Adrenal gland (tissue), 12 donors: Measurements from ENCODE around the gene AADACL4. TPM values are rescaled to one million over a fixed set of nuclear protein-coding genes. Genes with fewer than 3 reads are reported as not detected.
A peak's percentile ranks its signal among the peaks of the same experiment; 100 is the strongest.

Experiments
- DNase-seq, 7 donors: peaks; one replicate each; pipeline ENCODE4 v3.0.0-alpha.2; 2019 to 2020
- H3K27ac ChIP-seq, 5 donors: fragments of 200-600 bp; sonication (generic) in 4 of 5; 1 replicate in 3 of 5; 2 replicates in 2 of 5; pipeline versions ENCODE4 v1.5.1 to v1.8.0; 2016 to 2020; ENCODE audit warnings: mild to moderate bottlenecking in 1 of 5
- H3K27me3 ChIP-seq: fragments of 200-600 bp; 2 replicates; pipeline ENCODE4 v1.8.0; 2021
- H3K36me3 ChIP-seq, 2 donors: fragments of 200-600 bp; replicated peaks in 1 of 2; 1 replicate in 1 of 2; 2 replicates in 1 of 2; pipeline versions ENCODE4 v1.5.1 to v1.8.0; 2018 to 2022
- H3K4me1 ChIP-seq, 2 donors: fragments of 200-600 bp; replicated peaks in 1 of 2; 1 replicate in 1 of 2; 2 replicates in 1 of 2; pipeline versions ENCODE4 v1.5.1 to v1.8.0; 2018 to 2021
- H3K4me3 ChIP-seq, 4 donors: fragments of 200-600 bp; sonication (generic) in 3 of 4; one replicate each; pipeline ENCODE4 v1.5.1; 2016 to 2018
- H3K9me3 ChIP-seq, 3 donors: fragments of 200-600 bp; sonication (generic) in 1 of 3; replicated peaks in 1 of 3; 1 replicate in 2 of 3; 2 replicates in 1 of 3; pipeline versions ENCODE4 v1.5.1 to v1.8.0; 2016 to 2021
- CTCF ChIP-seq, 6 experiments: fragments of 450-650 bp in 4 of 6; fragments of 200-600 bp in 2 of 6; sonication (generic) in 1 of 6; IDR thresholded peaks; 1 replicate in 5 of 6; 2 replicates in 1 of 6; pipeline versions ENCODE4 v1.5.1 to v1.8.0; 2016 to 2021; ENCODE audit warnings: antibody characterized with exemption in 6 of 6, mild to moderate bottlenecking in 2 of 6, moderate library complexity in 1 of 6
- POLR2A ChIP-seq, 2 donors: fragments of 450-650 bp; IDR thresholded peaks; one replicate each; pipeline ENCODE4 v1.6.1; 2017; ENCODE audit warnings: antibody characterized with exemption in 2 of 2, mild to moderate bottlenecking in 2 of 2, moderate library complexity in 1 of 2
- WGBS, 4 donors: extraction: QIAGEN DNeasy Blood & Tissue Kit in 2 of 4; methylation state at CpG; one replicate each; pipeline versions ENCODE4 v1.1.5 to v1.1.7; 2013 to 2017; 5-methylcytosine and 5-hydroxymethylcytosine counted together
- intact Hi-C, 2 donors: fragments of 100-400 bp; cut with DNase I; formaldehyde crosslinking; loops; one replicate each; pipeline versions ENCODE4 v1.14.1 to v1.15.0; 2022 to 2023
- polyA plus RNA-seq, 3 donors: library from polyadenylated mRNA; stranded (reverse); fragments of 200-250 nt in 2 of 3; fragments of 350-450 nt in 1 of 3; fragmentation: Illumina TruSeq in 1 of 3; extraction: RNeasy Lipid Tissue Mini Kit (QIAGEN cat#74804) in 1 of 3; gene quantifications; one replicate each; pipeline ENCODE4 v1.2.3, GENCODE V29; 2013 to 2014
- total RNA-seq, 9 donors: library from RNA; depleted of rRNA in 4 of 9; stranded (reverse); fragments of >200 nt in 4 of 9; fragments of 120-200 nt in 1 of 9; fragmentation: NEBNext Ultra II Directional in 1 of 9; extraction: Animal tissue kit (Norgen Biotek cat#: 25700) in 1 of 9; gene quantifications; one replicate each; pipeline versions ENCODE4 v1.1.0 to v1.2.4, GENCODE V29; 2013 to 2023
- donor health status: healthy with polysubstance abuse.
- donor health status: Bipolar disorder and iron deficiency.
- donor health status: DM: yes; HTN: yes; CAD: no.
- donor health status: DM: no; HTN: no; CAD: no.
- donor health status: DM: no; HTN: no; CAD: no.
- donor health status: DM: yes; HTN: yes; CAD: no.

Gene AADACL4
- total and polyA plus RNA-seq, 12 donors = 0.06 to 0.16 (median 0.10) TPM; not detected in 9

DNA sequence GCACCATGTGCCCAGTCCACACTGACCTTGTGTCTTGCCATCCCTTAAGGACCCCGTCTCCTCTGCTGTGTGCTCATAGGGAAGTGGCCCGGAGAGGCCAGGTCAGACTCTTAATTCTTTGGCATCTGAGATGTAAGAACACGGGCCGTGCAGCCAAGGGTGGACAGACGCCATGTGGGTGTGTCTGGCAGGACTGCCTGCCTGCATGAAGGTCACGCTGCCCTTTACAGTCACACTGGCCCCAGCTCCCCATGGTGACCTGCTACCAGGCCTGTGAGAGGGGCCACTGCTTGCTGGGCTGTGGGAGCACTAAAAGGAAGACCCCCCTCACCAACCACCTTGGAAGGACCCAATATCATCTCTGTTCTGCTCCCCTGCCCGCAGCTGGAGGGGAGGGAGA, 43.5 kb upstream of the AADACL4 start:
- Histone ChIP-seq H3K4me1 (peaks cover 17 to 92% of the 10 kb centered on the region in 2 donors), H3K27ac (peak overlapping the region in 2 of 5 donors; percentile 39 to 70), H3K36me3 (no peaks in the 10 kb centered on the region), H3K4me3 (no peak overlapping the region), H3K27me3 (no peaks in the 10 kb centered on the region), H3K9me3 (no peaks in the 10 kb centered on the region)
- intact Hi-C loops = no loop called here
- WGBS, 4 donors = 31 to 71% (median 40%) methylated on average over 1 to 7 of the region's 7 CpGs
- no peak for TF ChIP-seq POLR2A (IDR thresholded peaks at IDR 0.05)
- TF ChIP-seq CTCF (IDR thresholded peaks at IDR 0.05) = no peak
- peak; percentile 71 to 88 (median 84) for DNase-seq

- TF ChIP-seq CTCF (IDR thresholded peaks at IDR 0.05) (peak in 3 of 6 experiments; percentile 14 to 47 (median 25)), POLR2A (IDR thresholded peaks at IDR 0.05) (no peak)
- H3K27me3 ChIP-seq = no peaks in the 10 kb centered on the region
- H3K36me3 ChIP-seq = no peaks in the 10 kb centered on the region
- intact Hi-C loops = no loop called here
- no peaks in the 10 kb centered on the region for H3K9me3 ChIP-seq
- peaks cover 17 to 89% of the 10 kb centered on the region in 2 donors for H3K4me1 ChIP-seq
- peak in 1 of 7 donors; percentile 49 for DNase-seq
- no peak overlapping the region for H3K4me3 ChIP-seq
- WGBS, 4 donors = 72 to 79% (median 78%) methylated on average over 5 to 9 of the region's 9 CpGs
- H3K27ac ChIP-seq = peak overlapping the region in 2 of 5 donors; percentile 39 to 70
These were observed 42.8 kb upstream of the AADACL4 start for GRCh38 chr1:12600880-12601633.

- Histone ChIP-seq H3K4me3 (no peak overlapping the region), H3K27me3 (no peaks in the 10 kb centered on the region), H3K4me1 (peaks cover 17 to 82% of the 10 kb centered on the region in 2 donors), H3K9me3 (no peaks in the 10 kb centered on the region), H3K36me3 (no peaks in the 10 kb centered on the region), H3K27ac (peak overlapping the region in 2 of 5 donors; percentile 39 to 70)
- WGBS, 4 donors = 50 to 90% (median 72%) methylated on average over 9 to 13 of the region's 13 CpGs
- DNase-seq = peak in 4 of 7 donors; percentile 42 to 81 (median 73)
- intact Hi-C loops = no loop called here
- TF ChIP-seq POLR2A (IDR thresholded peaks at IDR 0.05) (no peak), CTCF (IDR thresholded peaks at IDR 0.05) (no peak)
These were observed 41.9 kb upstream of the AADACL4 start for GRCh38 chr1:12601700-12602658.

DNA sequence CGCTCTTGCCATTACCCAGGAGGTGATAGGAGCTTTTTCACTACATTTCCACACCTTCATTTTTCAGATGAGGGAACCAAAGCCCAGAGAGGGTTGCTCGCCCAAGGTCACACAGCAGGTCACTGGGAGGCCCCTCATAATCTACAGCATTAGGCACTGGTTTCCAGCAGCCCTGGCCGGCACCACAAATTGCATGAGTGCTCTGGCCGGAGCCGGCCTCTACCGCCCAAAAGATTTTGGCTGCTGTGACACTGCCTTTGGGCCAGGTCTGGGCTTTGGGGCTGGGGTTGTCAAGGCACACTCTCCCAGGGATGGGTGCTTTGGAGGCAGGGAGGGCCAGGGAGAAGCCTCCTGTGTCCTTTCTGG, 41.2 kb upstream of the AADACL4 start:
- no peaks in the 10 kb centered on the region for H3K27me3 ChIP-seq
- 89 to 100% (median 96%) methylated on average over 1 to 6 of the region's 6 CpGs for WGBS, 4 donors
- no peak for DNase-seq
- TF ChIP-seq CTCF (IDR thresholded peaks at IDR 0.05) = no peak
- no peak for TF ChIP-seq POLR2A (IDR thresholded peaks at IDR 0.05)
- no peaks in the 10 kb centered on the region for H3K36me3 ChIP-seq
- peak overlapping the region in 2 of 5 donors; percentile 14 to 39 for H3K27ac ChIP-seq
- H3K9me3 ChIP-seq = no peaks in the 10 kb centered on the region
- intact Hi-C loops = no loop called here
- H3K4me3 ChIP-seq = no peak overlapping the region
- peaks cover 17 to 75% of the 10 kb centered on the region in 2 donors for H3K4me1 ChIP-seq
